Measurements from ENCODE around the gene PPP1R9B.

The PPP1R9B gene

GRCh38 chr17:50106393-50107131 lies 43.9 kb downstream of the PPP1R9B start:
- H3K4me3 Mint-ChIP-seq: no peak overlapping the region
- H3K27me3 Mint-ChIP-seq: no peaks in the 10 kb centered on the region
- ATAC-seq (no peak), DNase-seq (no peak)
- no peaks in the 10 kb centered on the region for H3K4me1 Mint-ChIP-seq
- no peaks in the 10 kb centered on the region for H3K9me3 Mint-ChIP-seq
- H3K27ac Mint-ChIP-seq: peak overlapping the region in 1 of 2 donors; percentile 29

DNA sequence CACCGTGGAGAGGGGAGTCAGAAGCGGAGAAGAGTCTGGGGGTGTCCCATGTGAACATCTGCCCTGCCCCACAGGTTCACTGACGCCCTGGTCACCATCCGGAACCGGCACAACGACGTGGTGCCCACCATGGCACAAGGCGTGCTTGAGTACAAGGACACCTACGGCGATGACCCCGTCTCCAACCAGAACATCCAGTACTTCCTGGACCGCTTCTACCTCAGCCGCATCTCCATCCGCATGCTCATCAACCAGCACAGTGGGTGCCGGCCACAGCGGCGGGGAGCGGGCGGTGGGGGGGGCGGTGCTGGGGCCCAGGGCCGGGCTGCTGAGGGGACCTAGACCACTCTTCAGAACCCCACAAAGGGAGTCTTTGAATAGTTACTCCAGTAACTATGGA lies 44.7 kb downstream of the PPP1R9B start:
- no peak for ATAC-seq
- Mint-ChIP-seq H3K27me3 (no peaks in the 10 kb centered on the region), H3K4me3 (no peak overlapping the region), H3K9me3 (no peaks in the 10 kb centered on the region), H3K4me1 (no peaks in the 10 kb centered on the region), H3K27ac (peak overlapping the region in 1 of 2 donors; percentile 49)
- DNase-seq: no peak

- H3K4me3 Mint-ChIP-seq: no peak overlapping the region
- H3K27ac Mint-ChIP-seq: no peak overlapping the region
- H3K27me3 Mint-ChIP-seq: no peaks in the 10 kb centered on the region
- ATAC-seq (no peak), DNase-seq (no peak)
- H3K9me3 Mint-ChIP-seq: no peaks in the 10 kb centered on the region
- peaks cover 7% of the 10 kb centered on the region for H3K4me1 Mint-ChIP-seq
These were observed 46.5 kb downstream of the PPP1R9B start for GRCh38 chr17:50103941-50104340.

GRCh38 chr17:50103252-50103651 lies 47.2 kb downstream of the PPP1R9B start:
- peaks cover 7% of the 10 kb centered on the region for H3K4me1 Mint-ChIP-seq
- H3K27me3 Mint-ChIP-seq: no peaks in the 10 kb centered on the region
- no peak overlapping the region for H3K4me3 Mint-ChIP-seq
- DNase-seq (no peak), ATAC-seq (no peak)
- peak overlapping the region in 1 of 2 donors; percentile 78 for H3K27ac Mint-ChIP-seq
- H3K9me3 Mint-ChIP-seq: no peaks in the 10 kb centered on the region

GRCh38 chr17:50102164-50102991 lies 48.1 kb downstream of the PPP1R9B start:
- Mint-ChIP-seq H3K4me3 (no peak overlapping the region), H3K4me1 (peaks cover 7% of the 10 kb centered on the region), H3K9me3 (no peaks in the 10 kb centered on the region), H3K27ac (no peak overlapping the region), H3K27me3 (no peaks in the 10 kb centered on the region)
- DNase-seq (no peak), ATAC-seq (no peak)

DNA sequence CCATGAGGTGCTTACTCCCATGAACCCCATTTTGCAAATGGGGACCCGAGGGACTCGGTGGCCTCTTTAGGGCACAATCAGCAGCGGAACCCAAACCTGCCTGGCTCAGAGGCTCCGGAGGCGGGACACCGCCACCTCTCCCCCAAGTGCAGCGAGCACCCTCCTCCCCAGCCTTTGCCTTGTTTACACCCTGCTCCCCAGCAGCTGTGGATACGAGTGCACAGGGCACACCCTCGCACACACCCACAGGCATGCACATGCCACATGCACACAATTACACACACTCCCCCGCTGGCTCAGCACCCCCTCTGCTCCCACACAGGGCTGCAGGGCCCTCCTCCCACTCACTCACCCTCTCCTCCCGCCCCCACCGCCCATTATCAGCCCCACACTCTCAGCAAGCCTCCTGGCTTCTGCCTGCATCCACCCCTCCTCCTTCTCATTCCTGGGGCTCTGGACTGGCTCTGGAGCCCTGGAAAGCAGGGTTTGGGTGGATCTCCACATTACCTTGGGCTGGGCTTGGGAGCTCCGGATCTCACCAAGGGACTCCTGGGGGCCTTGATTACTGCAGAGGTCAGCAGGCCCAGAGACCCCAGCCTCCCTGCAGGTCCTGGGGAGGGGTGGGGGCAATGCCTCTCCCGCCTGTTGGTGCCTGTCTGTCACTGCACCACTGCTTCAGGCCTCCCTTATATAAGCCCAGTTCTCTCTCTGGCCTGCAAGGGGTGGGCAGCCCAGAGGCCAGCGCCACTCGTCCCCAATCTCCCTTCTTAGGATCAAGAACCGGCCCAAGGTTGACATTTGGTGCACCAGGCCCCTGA lies 48.9 kb downstream of the PPP1R9B start:
- H3K4me1 Mint-ChIP-seq: peaks cover 13% of the 10 kb centered on the region
- no peak overlapping the region for H3K4me3 Mint-ChIP-seq
- no peak for DNase-seq
- no peak overlapping the region for H3K27ac Mint-ChIP-seq
- ATAC-seq: no peak
- no peaks in the 10 kb centered on the region for H3K27me3 Mint-ChIP-seq
- H3K9me3 Mint-ChIP-seq: no peaks in the 10 kb centered on the region

DNA sequence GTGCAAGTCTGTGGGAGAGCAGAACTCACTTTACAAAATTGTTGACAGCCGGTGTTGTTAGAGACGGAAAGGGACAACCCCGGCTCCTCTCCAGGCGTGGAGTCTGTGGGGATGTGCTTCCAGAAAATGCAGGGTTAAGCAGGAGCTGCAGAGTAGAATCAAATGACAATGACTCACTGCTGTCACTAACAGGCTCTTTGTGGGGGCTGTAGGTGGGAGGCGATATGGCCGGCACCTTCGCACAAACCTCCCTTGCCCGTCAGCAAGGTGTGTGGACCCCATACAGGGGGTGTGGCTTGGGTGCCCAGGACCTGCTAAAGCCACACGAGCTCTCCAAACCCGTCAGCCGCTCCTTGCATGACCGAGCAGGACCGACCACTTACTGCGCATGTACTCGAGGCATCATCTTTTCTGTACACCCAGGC lies 49.5 kb downstream of the PPP1R9B start:
- Mint-ChIP-seq H3K4me3 (no peak overlapping the region), H3K4me1 (peaks cover 19% of the 10 kb centered on the region), H3K9me3 (no peaks in the 10 kb centered on the region), H3K27me3 (no peaks in the 10 kb centered on the region), H3K27ac (peak overlapping the region in 1 of 2 donors; percentile 64)
- DNase-seq: no peak
- ATAC-seq: no peak

GRCh38 chr17:50100480-50100883 lies 50.0 kb downstream of the PPP1R9B start:
- ATAC-seq (no peak), DNase-seq (no peak)
- Mint-ChIP-seq H3K4me3 (no peak overlapping the region), H3K4me1 (peaks cover 23% of the 10 kb centered on the region), H3K27me3 (no peaks in the 10 kb centered on the region), H3K9me3 (no peaks in the 10 kb centered on the region), H3K27ac (peak overlapping the region in 1 of 2 donors; percentile 64)

DNA sequence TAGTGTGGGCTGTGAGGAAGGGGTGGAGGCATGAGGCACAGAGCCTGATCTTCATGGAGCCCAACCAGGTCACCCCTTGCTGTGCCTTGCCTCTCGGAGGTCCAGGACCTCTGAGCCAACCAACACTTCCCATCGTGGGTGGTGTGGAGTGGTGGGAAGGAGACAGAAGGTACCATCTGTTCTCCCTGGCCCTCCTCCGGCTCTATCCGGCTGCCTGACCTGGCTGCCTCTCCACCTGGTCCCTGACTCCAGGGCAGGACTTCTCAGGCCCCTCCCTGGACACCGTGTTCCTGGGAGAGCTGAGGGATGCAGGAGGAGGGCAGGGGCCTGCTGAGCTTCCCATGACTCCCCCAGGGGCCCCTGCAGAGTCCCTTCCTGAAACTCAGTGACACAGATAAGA lies 51.5 kb downstream of the PPP1R9B start:
- Mint-ChIP-seq H3K27ac (no peak overlapping the region), H3K4me3 (no peak overlapping the region), H3K4me1 (peaks cover 34% of the 10 kb centered on the region)

GRCh38 chr17:50098583-50098982 lies 51.9 kb downstream of the PPP1R9B start:
- Mint-ChIP-seq H3K4me1 (peaks cover 34% of the 10 kb centered on the region), H3K27me3 (no peaks in the 10 kb centered on the region), H3K4me3 (no peak overlapping the region), H3K27ac (no peak overlapping the region), H3K9me3 (no peaks in the 10 kb centered on the region)
- ATAC-seq (no peak), DNase-seq (no peak)

More for the DNA sequence above, 51.5 kb downstream of the PPP1R9B start:
- no peaks in the 10 kb centered on the region for H3K9me3 Mint-ChIP-seq
- DNase-seq (no peak), ATAC-seq (no peak)
- no peaks in the 10 kb centered on the region for H3K27me3 Mint-ChIP-seq

DNA sequence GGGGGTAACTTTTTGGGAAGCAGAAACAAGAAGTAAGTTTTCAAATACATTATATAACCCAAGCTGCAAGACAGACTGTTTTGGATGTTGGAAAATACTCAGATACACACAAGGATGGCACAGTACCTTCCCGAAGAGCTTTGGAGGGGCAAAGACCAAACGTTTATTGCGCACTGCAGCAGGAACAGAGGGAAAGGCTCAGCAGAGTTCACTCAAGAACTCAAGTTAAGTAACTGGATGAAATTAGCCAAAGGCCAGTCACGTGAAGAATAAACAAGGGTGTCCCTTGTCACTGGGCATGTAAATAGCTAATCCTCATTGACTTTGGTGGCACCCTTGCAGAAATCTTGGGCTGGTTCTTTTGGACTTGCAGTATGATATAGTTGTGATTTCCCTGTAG lies 52.6 kb downstream of the PPP1R9B start:
- ATAC-seq: no peak
- Mint-ChIP-seq H3K4me3 (no peak overlapping the region), H3K4me1 (peaks cover 34% of the 10 kb centered on the region), H3K27me3 (no peaks in the 10 kb centered on the region), H3K9me3 (no peaks in the 10 kb centered on the region), H3K27ac (peak overlapping the region in 1 of 2 donors; percentile 31)
- DNase-seq: no peak

DNA sequence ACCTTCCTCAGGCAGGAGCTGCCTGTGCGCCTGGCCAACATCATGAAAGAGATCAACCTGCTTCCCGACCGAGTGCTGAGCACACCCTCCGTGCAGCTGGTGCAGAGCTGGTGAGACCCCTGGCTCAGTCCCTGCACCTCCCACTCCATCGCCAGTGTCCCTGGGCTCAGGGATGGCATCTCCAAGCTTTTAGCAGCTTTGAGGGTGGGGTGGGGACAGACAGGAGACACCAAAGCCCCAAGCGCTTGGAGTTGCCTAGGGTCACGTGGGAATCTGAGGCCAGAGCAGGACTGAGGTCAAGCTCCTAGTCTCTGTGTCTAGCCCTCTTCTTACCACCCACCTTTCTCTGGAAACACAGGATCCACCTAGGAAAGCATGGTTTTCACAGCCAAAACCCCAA lies 53.0 kb downstream of the PPP1R9B start:
- no peak overlapping the region for H3K27ac Mint-ChIP-seq
- ATAC-seq (no peak), DNase-seq (no peak)
- no peaks in the 10 kb centered on the region for H3K9me3 Mint-ChIP-seq
- H3K4me3 Mint-ChIP-seq: no peak overlapping the region
- peaks cover 34% of the 10 kb centered on the region for H3K4me1 Mint-ChIP-seq
- H3K27me3 Mint-ChIP-seq: no peaks in the 10 kb centered on the region

- Mint-ChIP-seq H3K27ac (no peak overlapping the region), H3K4me3 (no peak overlapping the region), H3K4me1 (peaks cover 34% of the 10 kb centered on the region), H3K9me3 (no peaks in the 10 kb centered on the region), H3K27me3 (no peaks in the 10 kb centered on the region)
- DNase-seq: no peak
- ATAC-seq: no peak
These were observed 53.7 kb downstream of the PPP1R9B start for GRCh38 chr17:50096758-50097157.

DNA sequence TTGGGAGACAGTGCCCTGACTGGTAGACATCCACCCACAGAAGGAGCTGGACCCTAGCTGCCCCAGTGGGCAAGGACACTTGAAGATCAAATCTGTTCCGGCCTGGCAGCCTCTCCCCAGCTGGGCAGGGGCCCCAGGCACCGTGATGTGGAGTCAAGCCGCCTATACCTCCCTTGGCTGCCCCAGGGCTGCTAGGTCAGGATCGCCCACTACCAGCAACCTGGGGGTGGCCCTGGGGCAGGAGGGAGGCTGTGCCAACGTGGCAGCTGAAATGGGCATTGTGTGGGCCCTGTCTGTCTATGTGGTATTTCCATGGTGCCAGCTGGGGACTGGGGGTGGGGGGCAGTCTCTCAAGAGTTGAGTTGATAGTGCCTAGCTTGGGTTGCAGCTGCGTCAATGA lies 54.4 kb downstream of the PPP1R9B start:
- peak overlapping the region in 1 of 2 donors; percentile 93 for H3K27ac Mint-ChIP-seq
- ATAC-seq (no peak), DNase-seq (no peak)
- peaks cover 34% of the 10 kb centered on the region for H3K4me1 Mint-ChIP-seq
- no peaks in the 10 kb centered on the region for H3K9me3 Mint-ChIP-seq
- H3K27me3 Mint-ChIP-seq: no peaks in the 10 kb centered on the region
- H3K4me3 Mint-ChIP-seq: peak overlapping the region; percentile 90 to 98

- ATAC-seq: no peak
- Mint-ChIP-seq H3K4me1 (peaks cover 34% of the 10 kb centered on the region), H3K4me3 (peak overlapping the region; percentile 90 to 98), H3K9me3 (no peaks in the 10 kb centered on the region), H3K27me3 (no peaks in the 10 kb centered on the region), H3K27ac (peak overlapping the region; percentile 92 to 93)
- no peak for DNase-seq
These were observed 54.8 kb downstream of the PPP1R9B start for GRCh38 chr17:50095626-50096037.
